Adrenal gland (tissue), 12 donors: ENCODE results near the gene CDK16. TPM values are rescaled to one million over a fixed set of nuclear protein-coding genes. Genes with fewer than 3 reads are reported as not detected.

Experiments used
- DNase-seq, 7 donors: peaks; one replicate each; pipeline ENCODE4 v3.0.0-alpha.2; 2019 to 2020
- H3K27ac ChIP-seq, 5 donors: fragments of 200-600 bp; sonication (generic) in 4 of 5; 1 replicate in 3 of 5; 2 replicates in 2 of 5; pipeline versions ENCODE4 v1.5.1 to v1.8.0; 2016 to 2020; ENCODE audit warnings: mild to moderate bottlenecking in 1 of 5
- H3K27me3 ChIP-seq: fragments of 200-600 bp; 2 replicates; pipeline ENCODE4 v1.8.0; 2021
- H3K36me3 ChIP-seq, 2 donors: fragments of 200-600 bp; replicated peaks in 1 of 2; 1 replicate in 1 of 2; 2 replicates in 1 of 2; pipeline versions ENCODE4 v1.5.1 to v1.8.0; 2018 to 2022
- H3K4me1 ChIP-seq, 2 donors: fragments of 200-600 bp; replicated peaks in 1 of 2; 1 replicate in 1 of 2; 2 replicates in 1 of 2; pipeline versions ENCODE4 v1.5.1 to v1.8.0; 2018 to 2021
- H3K4me3 ChIP-seq, 4 donors: fragments of 200-600 bp; sonication (generic) in 3 of 4; one replicate each; pipeline ENCODE4 v1.5.1; 2016 to 2018
- H3K9me3 ChIP-seq, 3 donors: fragments of 200-600 bp; sonication (generic) in 1 of 3; replicated peaks in 1 of 3; 1 replicate in 2 of 3; 2 replicates in 1 of 3; pipeline versions ENCODE4 v1.5.1 to v1.8.0; 2016 to 2021
- POLR2A ChIP-seq, 2 donors: fragments of 450-650 bp; IDR thresholded peaks; one replicate each; pipeline ENCODE4 v1.6.1; 2017; ENCODE audit warnings: antibody characterized with exemption in 2 of 2, mild to moderate bottlenecking in 2 of 2, moderate library complexity in 1 of 2
- WGBS, 4 donors: extraction: QIAGEN DNeasy Blood & Tissue Kit in 2 of 4; methylation state at CpG; one replicate each; pipeline versions ENCODE4 v1.1.5 to v1.1.7; 2013 to 2017; 5-methylcytosine and 5-hydroxymethylcytosine counted together
- intact Hi-C, 2 donors: fragments of 100-400 bp; cut with DNase I; formaldehyde crosslinking; loops; one replicate each; pipeline versions ENCODE4 v1.14.1 to v1.15.0; 2022 to 2023
- polyA plus RNA-seq, 3 donors: library from polyadenylated mRNA; stranded (reverse); fragments of 200-250 nt in 2 of 3; fragments of 350-450 nt in 1 of 3; fragmentation: Illumina TruSeq in 1 of 3; extraction: RNeasy Lipid Tissue Mini Kit (QIAGEN cat#74804) in 1 of 3; gene quantifications; one replicate each; pipeline ENCODE4 v1.2.3, GENCODE V29; 2013 to 2014
- total RNA-seq, 9 donors: library from RNA; depleted of rRNA in 4 of 9; stranded (reverse); fragments of >200 nt in 4 of 9; fragments of 120-200 nt in 1 of 9; fragmentation: NEBNext Ultra II Directional in 1 of 9; extraction: Animal tissue kit (Norgen Biotek cat#: 25700) in 1 of 9; gene quantifications; one replicate each; pipeline versions ENCODE4 v1.1.0 to v1.2.4, GENCODE V29; 2013 to 2023
- TF ChIP-seq, protein P1 (sequence below), 6 experiments: fragments of 450-650 bp in 4 of 6; fragments of 200-600 bp in 2 of 6; sonication (generic) in 1 of 6; IDR thresholded peaks; 1 replicate in 5 of 6; 2 replicates in 1 of 6; pipeline versions ENCODE4 v1.5.1 to v1.8.0; 2016 to 2021; ENCODE audit warnings: antibody characterized with exemption in 6 of 6, mild to moderate bottlenecking in 2 of 6, moderate library complexity in 1 of 6
- donor health status: healthy with polysubstance abuse.
- donor health status: Bipolar disorder and iron deficiency.
- donor health status: DM: yes; HTN: yes; CAD: no.
- donor health status: DM: no; HTN: no; CAD: no.
- donor health status: DM: no; HTN: no; CAD: no.
- donor health status: DM: yes; HTN: yes; CAD: no.

Gene CDK16
- total and polyA plus RNA-seq, 12 donors, result 50.5 to 187 (median 115) TPM

DNA sequence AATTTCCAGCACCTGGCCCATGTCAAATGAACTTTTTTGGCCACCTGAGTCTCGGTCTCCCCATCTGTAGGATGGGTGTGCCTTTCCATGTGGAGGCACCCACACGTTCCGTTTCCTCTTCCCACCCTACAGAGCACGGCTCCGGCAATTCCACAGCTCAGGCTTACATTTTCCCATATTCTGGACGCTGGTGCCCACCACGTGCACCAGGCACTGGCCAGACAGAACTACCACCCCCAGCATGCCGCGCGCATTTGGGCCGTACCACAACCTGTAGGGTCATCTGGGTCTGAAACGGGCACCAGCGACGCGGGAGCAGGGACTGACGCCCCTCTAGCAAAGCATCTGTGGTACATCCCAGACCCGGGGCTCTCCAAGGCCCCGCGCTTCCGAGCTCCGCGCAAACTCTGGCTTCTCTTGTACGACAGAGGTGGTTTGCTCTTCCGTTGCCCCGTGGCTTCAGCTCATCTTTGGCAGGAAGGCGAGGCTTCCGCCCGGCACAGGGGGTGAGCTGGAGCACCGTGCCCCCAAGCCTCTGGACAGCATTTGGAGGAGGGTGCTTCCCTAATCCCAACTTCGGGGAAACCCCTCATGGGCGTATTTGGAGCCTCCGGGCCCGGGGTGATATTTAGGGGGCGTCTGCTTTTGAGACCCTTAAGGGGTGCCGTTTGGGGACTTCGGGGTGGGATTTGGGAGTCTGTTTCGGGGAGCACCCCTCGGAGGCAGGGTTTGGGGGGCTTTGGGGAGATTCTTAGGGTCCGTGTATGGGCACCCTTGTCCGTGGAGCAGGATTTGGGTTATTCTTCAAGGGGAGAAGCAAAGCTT, 27.8 kb upstream of the CDK16 start:
- TF ChIP-seq, protein P1, sequence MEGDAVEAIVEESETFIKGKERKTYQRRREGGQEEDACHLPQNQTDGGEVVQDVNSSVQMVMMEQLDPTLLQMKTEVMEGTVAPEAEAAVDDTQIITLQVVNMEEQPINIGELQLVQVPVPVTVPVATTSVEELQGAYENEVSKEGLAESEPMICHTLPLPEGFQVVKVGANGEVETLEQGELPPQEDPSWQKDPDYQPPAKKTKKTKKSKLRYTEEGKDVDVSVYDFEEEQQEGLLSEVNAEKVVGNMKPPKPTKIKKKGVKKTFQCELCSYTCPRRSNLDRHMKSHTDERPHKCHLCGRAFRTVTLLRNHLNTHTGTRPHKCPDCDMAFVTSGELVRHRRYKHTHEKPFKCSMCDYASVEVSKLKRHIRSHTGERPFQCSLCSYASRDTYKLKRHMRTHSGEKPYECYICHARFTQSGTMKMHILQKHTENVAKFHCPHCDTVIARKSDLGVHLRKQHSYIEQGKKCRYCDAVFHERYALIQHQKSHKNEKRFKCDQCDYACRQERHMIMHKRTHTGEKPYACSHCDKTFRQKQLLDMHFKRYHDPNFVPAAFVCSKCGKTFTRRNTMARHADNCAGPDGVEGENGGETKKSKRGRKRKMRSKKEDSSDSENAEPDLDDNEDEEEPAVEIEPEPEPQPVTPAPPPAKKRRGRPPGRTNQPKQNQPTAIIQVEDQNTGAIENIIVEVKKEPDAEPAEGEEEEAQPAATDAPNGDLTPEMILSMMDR (IDR thresholded peaks at IDR 0.05), result no peak
- TF ChIP-seq POLR2A (IDR thresholded peaks at IDR 0.05), result peak; percentile 23 to 69
- DNase-seq, result peak; percentile 84 to 93 (median 90)
- Histone ChIP-seq H3K36me3 (peaks cover 0 to 8% of the 10 kb centered on the region in 2 donors), H3K4me1 (peaks cover 12 to 19% of the 10 kb centered on the region in 2 donors), H3K9me3 (no peaks in the 10 kb centered on the region), H3K27me3 (no peaks in the 10 kb centered on the region), H3K4me3 (peak overlapping the region in 2 of 4 donors; percentile 16 to 47), H3K27ac (peak overlapping the region in 2 of 5 donors; percentile 9 to 19)
- intact Hi-C loops, result loop anchor here in 1 of 2 donors (10.0 kb wide), 2 partner anchors 194 to 334 kb away; no protein-coding TSS in a partner anchor
- 2 to 24% (median 15%) methylated on average over 9 to 40 of the region's 40 CpGs for WGBS, 4 donors

DNA sequence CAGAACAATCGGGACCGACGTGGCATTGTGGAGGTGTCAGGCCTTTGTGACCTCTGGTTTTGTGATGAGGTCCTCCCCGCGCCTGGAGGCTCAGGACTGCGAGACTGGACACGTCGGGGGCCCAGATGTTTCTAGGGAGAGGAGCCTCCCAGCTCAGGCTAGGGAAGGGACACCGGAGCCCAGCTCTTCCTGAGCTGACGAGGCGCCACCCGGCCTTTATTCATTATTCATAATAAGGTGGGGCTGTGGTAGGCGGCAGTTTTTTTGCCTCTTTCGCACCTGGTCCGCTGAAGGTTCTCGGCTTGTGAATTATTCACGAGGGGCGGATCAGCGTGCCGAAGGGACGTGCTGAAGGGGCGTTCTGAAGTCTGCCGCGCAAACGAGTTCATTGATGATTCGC, 27.1 kb upstream of the CDK16 start:
- no peaks in the 10 kb centered on the region for H3K27me3 ChIP-seq
- TF ChIP-seq, protein P1 (IDR thresholded peaks at IDR 0.05), result no peak
- TF ChIP-seq POLR2A (IDR thresholded peaks at IDR 0.05), result no peak
- intact Hi-C loops, result loop anchor here in 1 of 2 donors (10.0 kb wide), 2 partner anchors 193 to 333 kb away; no protein-coding TSS in a partner anchor
- H3K4me3 ChIP-seq, result peak overlapping the region in 2 of 4 donors; percentile 16 to 47
- H3K36me3 ChIP-seq, result peaks cover 0 to 1% of the 10 kb centered on the region in 2 donors
- no peak overlapping the region for H3K27ac ChIP-seq
- WGBS, 4 donors, result 25 to 40% (median 32%) methylated on average over 18 to 26 of the region's 26 CpGs
- no peaks in the 10 kb centered on the region for H3K9me3 ChIP-seq
- H3K4me1 ChIP-seq, result peaks cover 19 to 26% of the 10 kb centered on the region in 2 donors
- DNase-seq, result no peak

DNA sequence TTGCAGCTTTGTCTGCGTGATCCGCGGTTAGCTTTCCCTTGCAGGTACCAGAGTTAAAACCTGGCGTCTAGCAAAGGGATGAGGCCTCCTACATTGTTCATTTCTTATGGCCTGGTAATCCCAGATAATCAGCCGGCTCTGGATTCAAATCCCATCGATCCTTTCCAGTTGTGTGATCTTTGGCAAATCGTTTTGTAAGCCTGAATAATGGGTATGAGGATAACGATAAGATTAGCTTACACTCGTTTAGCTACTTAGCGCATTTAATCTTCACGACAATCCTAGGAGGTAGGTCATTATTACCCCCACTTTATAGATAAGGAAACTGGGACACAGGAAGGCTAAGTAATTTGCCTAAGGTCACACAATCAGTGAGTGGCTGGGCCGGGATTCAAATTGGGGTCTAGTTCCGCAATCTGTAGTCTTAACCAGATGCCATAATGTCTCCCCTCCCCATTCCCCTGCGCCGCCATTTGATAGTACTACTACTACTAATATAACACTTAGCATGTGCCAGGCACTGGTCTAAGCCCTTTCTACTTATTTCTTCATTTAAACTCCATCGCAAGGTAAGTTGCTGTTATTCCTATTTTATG, 26.6 kb upstream of the CDK16 start:
- Histone ChIP-seq H3K4me1 (peaks cover 25 to 31% of the 10 kb centered on the region in 2 donors), H3K9me3 (no peaks in the 10 kb centered on the region), H3K4me3 (peak overlapping the region in 1 of 4 donors; percentile 47), H3K27me3 (no peaks in the 10 kb centered on the region), H3K27ac (no peak overlapping the region), H3K36me3 (no peaks in the 10 kb centered on the region)
- 62 to 68% (median 65%) methylated on average over 10 to 16 of the region's 16 CpGs for WGBS, 4 donors
- intact Hi-C loops, result loop anchor here in 1 of 2 donors (10.0 kb wide), 2 partner anchors 193 to 333 kb away; no protein-coding TSS in a partner anchor
- TF ChIP-seq, protein P1 (IDR thresholded peaks at IDR 0.05), result no peak
- no peak for TF ChIP-seq POLR2A (IDR thresholded peaks at IDR 0.05)
- no peak for DNase-seq
